ENCODE data around the gene LAMA4.

Gene LAMA4

DNA sequence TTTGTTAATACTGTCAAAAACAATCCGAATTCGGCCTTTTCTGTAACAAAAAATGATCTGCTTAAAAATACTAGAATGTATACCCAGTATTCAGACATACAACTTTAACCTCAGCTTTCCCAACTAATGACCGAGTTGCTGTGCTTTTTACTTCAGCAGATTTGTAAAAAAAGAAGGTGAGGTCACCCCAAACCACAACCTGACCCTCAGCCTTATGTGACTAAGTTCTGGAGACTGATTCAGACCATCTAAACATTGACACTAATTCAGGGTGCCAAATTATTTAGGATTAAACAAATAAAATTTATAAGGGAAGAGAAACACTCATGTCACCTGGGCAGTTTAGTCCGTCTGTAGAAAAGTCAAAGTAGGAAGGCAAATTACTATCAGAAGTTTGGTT, 192.8 kb downstream of the LAMA4 start:
- no peak for DNase-seq

Measured in bone marrow (tissue), 2 donors.